Measurements from ENCODE around the gene PCSK7.

DNA sequence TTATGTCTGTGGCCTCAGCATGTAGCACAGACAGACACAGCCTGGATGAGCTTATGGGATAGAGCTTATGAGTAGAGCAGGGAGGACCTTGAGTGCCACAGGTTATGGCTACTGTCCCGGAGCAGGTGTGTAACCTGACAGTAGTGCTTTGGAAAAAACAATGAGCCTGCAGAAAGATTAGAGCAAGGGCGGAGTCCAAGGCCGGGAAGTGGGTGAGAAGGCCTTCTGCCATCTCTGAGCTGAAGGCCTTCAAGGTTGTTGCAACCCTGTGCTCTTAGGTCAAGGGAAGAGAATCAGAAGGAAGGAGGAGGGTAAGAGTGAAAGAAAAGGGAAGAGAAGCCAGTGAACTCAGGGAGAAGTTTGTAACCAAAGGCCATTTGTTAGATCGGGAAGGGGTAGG lies 36.6 kb downstream of the PCSK7 start:
- TF ChIP-seq CTCF (conservative IDR thresholded peaks at IDR 0.05) (no peak), ZFX (IDR thresholded peaks at IDR 0.05) (no peak)
